Esophagus muscularis mucosa (tissue), 4 donors: ENCODE data around the gene TMA7. TPM values are rescaled to one million over a fixed set of nuclear protein-coding genes. Genes with fewer than 3 reads are reported as not detected.

Experiments
- DNase-seq: peaks from one replicate; pipeline ENCODE4 v3.0.0-alpha.2; 2017; ENCODE audit errors: extremely low spot score
- H3K27ac ChIP-seq, 4 donors: fragments of 200-600 bp; sonication (generic); replicated peaks in 1 of 4; 1 replicate in 3 of 4; 2 replicates in 1 of 4; pipeline ENCODE4 v1.5.1; 2016 to 2019; ENCODE audit warnings: mild to moderate bottlenecking in 1 of 4
- H3K27me3 ChIP-seq, 4 donors: fragments of 200-600 bp; sonication (generic); one replicate each; pipeline versions ENCODE4 v1.5.1 to v1.6.0; 2016 to 2019
- H3K36me3 ChIP-seq, 4 donors: fragments of 200-600 bp; sonication (generic); one replicate each; pipeline ENCODE4 v1.5.1; 2016 to 2019
- H3K4me1 ChIP-seq, 4 donors: fragments of 200-600 bp; sonication (generic); one replicate each; pipeline ENCODE4 v1.5.1; 2016 to 2019
- H3K4me3 ChIP-seq, 4 donors: fragments of 200-600 bp; sonication (generic); 1 replicate in 2 of 4; 2 replicates in 2 of 4; pipeline ENCODE4 v1.5.1; 2016 to 2019; ENCODE audit warnings: mild to moderate bottlenecking in 4 of 4, moderate library complexity in 1 of 4
- H3K9me3 ChIP-seq, 4 donors: fragments of 200-600 bp; sonication (generic); 1 replicate in 3 of 4; 2 replicates in 1 of 4; pipeline ENCODE4 v1.5.1; 2016 to 2019
- CTCF ChIP-seq, 3 experiments: fragments of 200-600 bp in 2 of 3; fragments of 450-650 bp in 1 of 3; sonication (generic) in 2 of 3; IDR thresholded peaks; one replicate each; pipeline ENCODE4 v1.5.1; 2017 to 2019; ENCODE audit warnings: antibody characterized with exemption in 3 of 3, mild to moderate bottlenecking in 2 of 3, moderate library complexity in 1 of 3
- EP300 ChIP-seq: sonication (generic); formaldehyde crosslinking; IDR thresholded peaks from one replicate; pipeline ENCODE4 v1.6.1; 2017; ENCODE audit warnings: antibody characterized with exemption
- POLR2A ChIP-seq: fragments of 450-650 bp; IDR thresholded peaks from one replicate; pipeline ENCODE4 v1.6.1; 2017; ENCODE audit warnings: antibody characterized with exemption, moderate library complexity, mild to moderate bottlenecking, low read depth
- POLR2AphosphoS5 ChIP-seq, 2 donors: sonication (generic); formaldehyde crosslinking; IDR thresholded peaks; one replicate each; pipeline ENCODE4 v1.6.1; 2017; ENCODE audit warnings: antibody characterized with exemption in 2 of 2
- WGBS: methylation state at CpG from one replicate; pipeline ENCODE4 v1.1.5; 2018; 5-methylcytosine and 5-hydroxymethylcytosine counted together
- intact Hi-C: fragments of 100-400 bp; cut with DNase I; formaldehyde crosslinking; loops from one replicate; pipeline ENCODE4 v1.15.1; 2023
- total RNA-seq, 4 donors: library from RNA; depleted of rRNA; stranded (reverse); fragments of >200 nt; gene quantifications; one replicate each; pipeline versions ENCODE4 v1.1.0 to v1.2.1, GENCODE V29; 2016

TMA7 gene
- total RNA-seq, 4 donors from 2014 or later: 167 to 270 (median 205) TPM

- intact Hi-C loops: no loop called here
These were observed 28.9 kb upstream of the TMA7 start for GRCh38 chr3:48411041-48411588.

GRCh38 chr3:48411606-48412374 lies 28.3 kb upstream of the TMA7 start:
- peaks cover 86 to 100% (median 100%) of the 10 kb centered on the region in 4 donors for H3K36me3 ChIP-seq
- no peak overlapping the region for H3K4me3 ChIP-seq
- H3K27me3 ChIP-seq: no peaks in the 10 kb centered on the region
- no peak for DNase-seq
- peaks cover 0 to 27% (median 15%) of the 10 kb centered on the region in 4 donors for H3K4me1 ChIP-seq
- no peaks in the 10 kb centered on the region for H3K9me3 ChIP-seq
- TF ChIP-seq POLR2AphosphoS5 (IDR thresholded peaks at IDR 0.05): no peak
- no peak for TF ChIP-seq EP300
- no peak for TF ChIP-seq CTCF (IDR thresholded peaks at IDR 0.05)
- no peak for TF ChIP-seq POLR2A
- WGBS: 97% methylated on average over 7 of the region's 11 CpGs
- H3K27ac ChIP-seq: peak overlapping the region in 2 of 4 donors; percentile 17 to 49
- intact Hi-C loops: no loop called here

More at GRCh38 chr3:48411041-48411588, 28.9 kb upstream of the TMA7 start:
- 88% methylated on average over 8 of the region's 9 CpGs for WGBS
- no peak overlapping the region for H3K4me3 ChIP-seq
- peaks cover 0 to 27% (median 15%) of the 10 kb centered on the region in 4 donors for H3K4me1 ChIP-seq
- H3K27ac ChIP-seq: peak overlapping the region in 2 of 4 donors; percentile 22 to 23
- H3K9me3 ChIP-seq: no peaks in the 10 kb centered on the region
- peaks cover 84 to 100% (median 100%) of the 10 kb centered on the region in 4 donors for H3K36me3 ChIP-seq
- TF ChIP-seq EP300: no peak
- TF ChIP-seq POLR2AphosphoS5 (IDR thresholded peaks at IDR 0.05): no peak
- no peak for TF ChIP-seq CTCF (IDR thresholded peaks at IDR 0.05)
- TF ChIP-seq POLR2A: no peak
- no peak for DNase-seq
- no peaks in the 10 kb centered on the region for H3K27me3 ChIP-seq

- Histone ChIP-seq H3K9me3 (no peaks in the 10 kb centered on the region), H3K27me3 (no peaks in the 10 kb centered on the region), H3K27ac (peak overlapping the region in 3 of 4 donors; percentile 17 to 49 (median 38)), H3K4me1 (peaks cover 0 to 27% (median 15%) of the 10 kb centered on the region in 4 donors), H3K36me3 (peaks cover 90 to 100% (median 100%) of the 10 kb centered on the region in 4 donors), H3K4me3 (no peak overlapping the region)
- intact Hi-C loops: no loop called here
- no peak for TF ChIP-seq POLR2A
- TF ChIP-seq POLR2AphosphoS5 (IDR thresholded peaks at IDR 0.05): no peak
- no peak for TF ChIP-seq EP300
- TF ChIP-seq CTCF (IDR thresholded peaks at IDR 0.05): no peak
- no peak for DNase-seq
- 89% methylated on average over 17 of the region's 19 CpGs for WGBS
These were observed 27.6 kb upstream of the TMA7 start for GRCh38 chr3:48412375-48413001.

GRCh38 chr3:48413086-48413485 lies 27.0 kb upstream of the TMA7 start:
- H3K27ac ChIP-seq: peak overlapping the region in 3 of 4 donors; percentile 34 to 49 (median 38)
- WGBS: 79% methylated on average over 8 of the region's 8 CpGs
- no peaks in the 10 kb centered on the region for H3K9me3 ChIP-seq
- TF ChIP-seq EP300 (no peak), POLR2A (no peak), POLR2AphosphoS5 (IDR thresholded peaks at IDR 0.05) (no peak), CTCF (IDR thresholded peaks at IDR 0.05) (no peak)
- intact Hi-C loops: no loop called here
- H3K4me3 ChIP-seq: no peak overlapping the region
- peaks cover 0 to 27% (median 15%) of the 10 kb centered on the region in 4 donors for H3K4me1 ChIP-seq
- H3K36me3 ChIP-seq: peaks cover 92 to 100% (median 100%) of the 10 kb centered on the region in 4 donors
- no peaks in the 10 kb centered on the region for H3K27me3 ChIP-seq
- no peak for DNase-seq
